ENCODE measurements around the gene GALNT8.

GALNT8 gene, protein sequence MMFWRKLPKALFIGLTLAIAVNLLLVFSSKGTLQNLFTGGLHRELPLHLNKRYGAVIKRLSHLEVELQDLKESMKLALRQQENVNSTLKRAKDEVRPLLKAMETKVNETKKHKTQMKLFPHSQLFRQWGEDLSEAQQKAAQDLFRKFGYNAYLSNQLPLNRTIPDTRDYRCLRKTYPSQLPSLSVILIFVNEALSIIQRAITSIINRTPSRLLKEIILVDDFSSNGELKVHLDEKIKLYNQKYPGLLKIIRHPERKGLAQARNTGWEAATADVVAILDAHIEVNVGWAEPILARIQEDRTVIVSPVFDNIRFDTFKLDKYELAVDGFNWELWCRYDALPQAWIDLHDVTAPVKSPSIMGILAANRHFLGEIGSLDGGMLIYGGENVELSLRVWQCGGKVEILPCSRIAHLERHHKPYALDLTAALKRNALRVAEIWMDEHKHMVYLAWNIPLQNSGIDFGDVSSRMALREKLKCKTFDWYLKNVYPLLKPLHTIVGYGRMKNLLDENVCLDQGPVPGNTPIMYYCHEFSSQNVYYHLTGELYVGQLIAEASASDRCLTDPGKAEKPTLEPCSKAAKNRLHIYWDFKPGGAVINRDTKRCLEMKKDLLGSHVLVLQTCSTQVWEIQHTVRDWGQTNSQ

DNA sequence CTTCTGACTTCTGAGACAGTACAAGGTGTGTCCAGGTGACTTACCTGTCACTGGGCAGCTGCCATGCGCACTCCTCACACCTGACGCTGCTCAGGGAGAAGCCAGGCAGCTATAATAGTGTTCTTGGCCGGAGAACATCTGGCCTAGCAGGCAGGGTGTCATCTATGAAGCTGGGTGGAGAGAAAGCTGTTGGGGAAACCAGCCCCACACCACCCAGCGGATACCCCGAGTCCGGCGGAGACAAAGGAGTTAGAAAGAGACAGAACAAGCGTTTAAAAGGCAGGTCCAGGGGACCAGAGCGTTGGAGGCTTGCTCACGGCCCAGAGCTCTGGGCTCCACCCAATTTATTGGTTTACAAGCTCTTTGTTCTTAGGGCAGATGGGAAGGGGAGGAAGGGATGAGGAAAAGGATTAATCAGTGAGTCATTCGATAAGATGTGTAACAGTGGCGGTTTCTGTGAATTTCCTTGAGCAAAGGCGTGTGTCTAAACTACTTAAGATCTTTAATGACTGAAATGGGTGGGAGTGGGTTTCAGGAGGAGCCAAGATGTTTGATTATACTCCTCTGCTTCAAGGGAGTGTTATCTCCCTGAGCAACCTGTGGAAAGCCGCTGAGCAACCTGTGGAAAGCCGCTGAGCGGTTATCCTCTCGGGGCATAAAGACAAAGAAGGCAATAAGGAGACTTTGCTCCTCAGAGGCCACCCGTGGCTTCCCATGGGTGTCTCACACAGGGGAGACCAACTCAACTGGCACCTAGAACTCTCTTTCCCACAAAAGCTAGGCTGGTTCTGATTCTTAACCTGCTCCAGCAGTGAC lies at the start of gene GALNT8:
Gene GALNT8 (plus strand): TSS at position 580 of the 816 bp plus-strand sequence. CDS start 278 bp downstream, outside the sequence.
- no peaks in the 10 kb centered on the region for H3K27me3 ChIP-seq (ENCODE audit: control insufficient read depth, insufficient read depth, low read length)
- peak within 1 kb of the TSS; percentile 88 for H3K9ac ChIP-seq (ENCODE audit: low read length)
- H3K9me3 ChIP-seq (ENCODE audit: control insufficient read depth, insufficient read depth, low read depth, low read length), result no peaks in the 10 kb centered on the region
- no peaks in the 10 kb centered on the region for H3K36me3 ChIP-seq (ENCODE audit: control insufficient read depth, insufficient read depth, low read length)
- peak within 1 kb of the TSS; percentile 52 for H3K4me3 ChIP-seq (ENCODE audit: low read depth, low read length)
- peaks cover 50% of the 10 kb centered on the region for H3K4me1 ChIP-seq (ENCODE audit: control insufficient read depth, insufficient read depth, low read length)
- peak within 1 kb of the TSS; percentile 90 for H3K27ac ChIP-seq (ENCODE audit: low read depth, low read length)

DNA sequence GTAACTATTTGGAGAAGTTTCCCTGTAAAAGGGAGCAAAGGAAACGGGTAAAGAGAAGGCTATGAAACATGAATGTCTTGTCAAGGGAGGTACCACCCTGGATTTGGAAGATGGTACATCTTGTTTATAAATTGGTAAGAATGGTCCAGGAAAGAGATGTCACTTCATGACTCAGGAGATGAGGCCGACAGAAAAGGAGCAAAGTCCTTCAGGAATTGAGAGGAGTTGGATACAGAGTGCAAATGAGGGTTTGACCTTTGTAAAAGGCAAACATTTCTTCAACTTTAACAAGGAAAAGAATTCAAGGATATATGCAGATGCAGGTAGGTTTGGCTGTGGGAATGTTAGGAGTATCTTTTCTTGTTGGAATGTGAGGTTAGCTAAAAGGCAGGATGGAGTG lies 40.5 kb upstream of the GALNT8 start:
- H3K4me3 ChIP-seq (ENCODE audit: low read depth, low read length), result no peak overlapping the region
- H3K27me3 ChIP-seq (ENCODE audit: control insufficient read depth, insufficient read depth, low read length), result no peaks in the 10 kb centered on the region
- no peak overlapping the region for H3K27ac ChIP-seq (ENCODE audit: low read depth, low read length)
- H3K9me3 ChIP-seq (ENCODE audit: control insufficient read depth, insufficient read depth, low read depth, low read length), result no peaks in the 10 kb centered on the region
- no peak overlapping the region for H3K9ac ChIP-seq (ENCODE audit: low read length)
- H3K36me3 ChIP-seq (ENCODE audit: control insufficient read depth, insufficient read depth, low read length), result peaks cover 31% of the 10 kb centered on the region
- no peaks in the 10 kb centered on the region for H3K4me1 ChIP-seq (ENCODE audit: control insufficient read depth, insufficient read depth, low read length)

DNA sequence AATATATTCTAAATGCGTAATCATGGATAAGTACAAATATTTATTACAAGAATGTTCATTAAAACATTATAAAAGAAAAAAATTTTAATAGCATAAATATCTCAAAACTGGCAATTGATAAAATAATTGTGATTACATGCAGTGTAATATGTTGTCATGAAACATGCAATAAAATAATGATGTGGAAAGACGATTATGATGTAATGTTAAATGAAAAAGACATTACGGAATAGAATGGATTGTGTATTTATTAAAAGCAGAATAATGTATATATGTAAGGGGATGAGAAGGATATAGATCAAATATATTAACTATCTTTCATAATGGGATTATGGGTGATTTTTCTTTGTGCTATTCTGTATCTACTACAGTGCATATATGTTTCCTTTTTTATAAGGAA lies 38.5 kb upstream of the GALNT8 start:
- no peaks in the 10 kb centered on the region for H3K4me1 ChIP-seq (ENCODE audit: control insufficient read depth, insufficient read depth, low read length)
- H3K36me3 ChIP-seq (ENCODE audit: control insufficient read depth, insufficient read depth, low read length), result peaks cover 50% of the 10 kb centered on the region
- H3K27me3 ChIP-seq (ENCODE audit: control insufficient read depth, insufficient read depth, low read length), result no peaks in the 10 kb centered on the region
- no peak overlapping the region for H3K27ac ChIP-seq (ENCODE audit: low read depth, low read length)
- no peak overlapping the region for H3K4me3 ChIP-seq (ENCODE audit: low read depth, low read length)
- no peak overlapping the region for H3K9ac ChIP-seq (ENCODE audit: low read length)
- H3K9me3 ChIP-seq (ENCODE audit: control insufficient read depth, insufficient read depth, low read depth, low read length), result no peaks in the 10 kb centered on the region

DNA sequence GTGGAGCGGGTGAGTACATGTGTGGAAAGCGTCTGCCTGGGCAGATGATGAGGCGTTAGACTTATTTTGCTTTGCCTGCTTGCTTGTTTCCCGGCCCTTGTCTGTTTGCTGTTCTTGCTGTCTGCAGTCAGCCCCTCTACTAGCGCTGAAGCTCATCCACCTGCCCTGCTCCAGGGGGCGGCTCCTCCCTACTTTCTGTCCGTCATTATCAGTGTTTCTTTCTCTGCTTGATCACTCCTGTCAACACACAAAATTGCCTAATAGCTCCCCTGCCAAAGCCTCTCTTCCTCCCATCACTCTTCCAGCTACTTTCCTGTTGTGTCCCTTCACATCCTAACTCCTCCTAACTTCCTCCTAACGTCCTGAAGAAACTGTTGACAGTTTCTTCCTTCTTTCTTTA lies 34.9 kb upstream of the GALNT8 start:
- Histone ChIP-seq H3K27me3 (ENCODE audit: control insufficient read depth, insufficient read depth, low read length) (no peaks in the 10 kb centered on the region), H3K4me3 (ENCODE audit: low read depth, low read length) (no peak overlapping the region), H3K4me1 (ENCODE audit: control insufficient read depth, insufficient read depth, low read length) (no peaks in the 10 kb centered on the region), H3K27ac (ENCODE audit: low read depth, low read length) (no peak overlapping the region), H3K9me3 (ENCODE audit: control insufficient read depth, insufficient read depth, low read depth, low read length) (peaks cover 6% of the 10 kb centered on the region), H3K36me3 (ENCODE audit: control insufficient read depth, insufficient read depth, low read length) (peaks cover 76% of the 10 kb centered on the region), H3K9ac (ENCODE audit: low read length) (no peak overlapping the region)

DNA sequence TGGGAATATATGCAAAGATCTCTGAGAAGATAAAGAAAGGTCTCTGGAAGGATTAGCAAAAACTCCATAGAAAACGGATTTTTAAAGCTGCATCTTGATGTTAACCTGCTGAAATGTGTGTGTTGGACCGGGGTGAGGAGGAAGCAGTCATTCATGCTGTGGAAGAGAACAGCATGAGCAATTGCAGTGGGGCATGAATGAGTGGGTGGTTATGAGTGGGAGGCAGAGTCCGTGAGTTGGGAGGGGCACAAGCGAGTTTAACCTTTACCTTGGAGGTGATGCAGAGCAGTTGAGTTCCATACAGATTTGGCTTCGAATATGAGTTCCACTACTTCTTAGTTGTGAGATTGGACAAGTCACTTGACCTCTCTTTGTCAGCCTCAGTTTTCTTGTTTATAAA lies 29.4 kb upstream of the GALNT8 start:
- Histone ChIP-seq H3K27me3 (ENCODE audit: control insufficient read depth, insufficient read depth, low read length) (no peaks in the 10 kb centered on the region), H3K4me3 (ENCODE audit: low read depth, low read length) (no peak overlapping the region), H3K36me3 (ENCODE audit: control insufficient read depth, insufficient read depth, low read length) (peaks cover 50% of the 10 kb centered on the region), H3K9me3 (ENCODE audit: control insufficient read depth, insufficient read depth, low read depth, low read length) (peaks cover 8% of the 10 kb centered on the region), H3K27ac (ENCODE audit: low read depth, low read length) (no peak overlapping the region), H3K4me1 (ENCODE audit: control insufficient read depth, insufficient read depth, low read length) (no peaks in the 10 kb centered on the region), H3K9ac (ENCODE audit: low read length) (no peak overlapping the region)

DNA sequence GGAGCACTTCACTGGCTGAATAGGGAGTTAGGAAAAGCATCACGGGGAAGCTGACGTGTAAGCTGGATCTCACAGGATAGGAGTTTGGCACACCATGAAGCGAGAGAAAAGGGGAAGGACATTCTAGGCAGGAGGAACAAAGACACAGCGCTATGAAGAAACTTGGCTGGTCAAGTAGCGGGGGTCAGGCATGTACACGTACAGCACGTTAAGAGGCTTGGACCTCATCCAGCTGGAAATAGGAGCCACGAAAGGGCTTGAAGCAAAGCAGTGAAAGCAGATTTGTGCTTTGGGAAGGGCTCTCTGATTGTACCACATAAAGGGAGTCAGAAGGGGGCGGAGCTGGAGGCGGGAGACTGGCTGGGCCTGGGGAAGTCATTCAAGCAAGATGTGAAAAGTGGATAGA lies 19.6 kb upstream of the GALNT8 start:
- H3K4me3 ChIP-seq (ENCODE audit: low read depth, low read length), result no peak overlapping the region
- peaks cover 27% of the 10 kb centered on the region; the same call in 1 of the 2 replicates for H3K36me3 ChIP-seq (ENCODE audit: control insufficient read depth, insufficient read depth, low read length)
- H3K9me3 ChIP-seq (ENCODE audit: control insufficient read depth, insufficient read depth, low read depth, low read length), result no peaks in the 10 kb centered on the region
- 0 out of 2 replicates have a peak, but pooled peaks cover 3% of the 10 kb centered on the region for H3K4me1 ChIP-seq (ENCODE audit: control insufficient read depth, insufficient read depth, low read length)
- H3K27me3 ChIP-seq (ENCODE audit: control insufficient read depth, insufficient read depth, low read length), result no peaks in the 10 kb centered on the region
- no peak overlapping the region for H3K27ac ChIP-seq (ENCODE audit: low read depth, low read length)
- H3K9ac ChIP-seq (ENCODE audit: low read length), result no peak overlapping the region

DNA sequence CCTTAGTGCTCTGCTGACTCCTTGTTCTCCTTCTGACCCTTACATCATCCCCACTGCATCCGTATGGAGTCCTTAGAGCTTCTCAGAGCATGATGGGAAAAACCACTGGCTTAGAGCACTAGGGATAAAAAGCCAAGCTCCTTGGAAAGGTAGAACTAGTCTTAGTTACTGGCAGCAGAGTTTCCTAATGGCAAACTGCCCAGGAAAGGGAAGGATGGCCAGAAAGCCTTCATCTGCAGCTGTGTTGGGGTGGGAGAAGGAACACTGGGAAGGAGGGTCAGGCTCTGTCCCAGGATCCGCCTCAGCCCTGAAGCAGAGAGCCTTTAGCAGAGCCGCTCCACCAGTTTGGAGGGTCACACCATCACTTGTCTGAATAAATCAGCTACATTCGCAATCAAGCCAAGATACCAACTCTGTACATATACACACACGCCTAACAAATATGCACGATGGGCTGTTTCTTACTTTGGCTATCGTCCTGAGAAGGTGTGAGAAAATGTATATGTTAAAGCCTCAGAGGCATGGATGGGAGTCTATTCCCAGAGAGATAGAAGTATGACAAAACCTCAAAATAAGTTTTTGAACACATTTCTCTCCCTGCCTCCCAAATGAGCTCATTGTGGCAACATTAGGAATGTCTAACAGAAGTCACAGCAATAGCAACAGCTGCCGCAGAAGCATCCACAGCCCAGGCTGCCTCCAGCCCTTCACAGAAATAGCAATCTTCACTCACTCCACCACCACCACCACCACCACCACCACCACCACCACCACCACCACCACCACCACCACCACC lies 18.6 kb upstream of the GALNT8 start:
- Histone ChIP-seq H3K9me3 (ENCODE audit: control insufficient read depth, insufficient read depth, low read depth, low read length) (no peaks in the 10 kb centered on the region), H3K9ac (ENCODE audit: low read length) (no peak overlapping the region), H3K27me3 (ENCODE audit: control insufficient read depth, insufficient read depth, low read length) (no peaks in the 10 kb centered on the region), H3K4me3 (ENCODE audit: low read depth, low read length) (no peak overlapping the region), H3K36me3 (ENCODE audit: control insufficient read depth, insufficient read depth, low read length) (peaks cover 19% of the 10 kb centered on the region; the same call in 1 of the 2 replicates), H3K27ac (ENCODE audit: low read depth, low read length) (no peak overlapping the region), H3K4me1 (ENCODE audit: control insufficient read depth, insufficient read depth, low read length) (0 out of 2 replicates have a peak, but pooled peaks cover 3% of the 10 kb centered on the region)

DNA sequence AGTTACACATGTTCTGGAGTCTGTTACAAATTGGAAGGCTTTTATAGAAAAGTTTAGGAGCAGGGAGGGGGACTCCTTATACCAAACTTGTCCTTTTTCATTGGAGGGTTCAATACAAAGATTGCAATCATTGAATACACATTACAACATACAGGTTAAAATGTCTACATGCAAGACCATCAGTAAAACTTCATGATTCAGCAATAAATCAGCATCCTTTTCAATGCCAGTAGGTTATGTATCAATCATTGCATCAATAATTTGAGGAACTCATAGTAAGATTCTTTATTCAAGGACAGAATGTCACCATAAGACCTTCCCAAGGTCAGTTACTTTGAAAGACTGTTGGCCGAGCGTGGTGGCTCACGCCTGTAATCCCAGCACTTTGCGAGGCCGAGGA lies 16.5 kb upstream of the GALNT8 start:
- H3K9me3 ChIP-seq (ENCODE audit: control insufficient read depth, insufficient read depth, low read depth, low read length), result no peaks in the 10 kb centered on the region

DNA sequence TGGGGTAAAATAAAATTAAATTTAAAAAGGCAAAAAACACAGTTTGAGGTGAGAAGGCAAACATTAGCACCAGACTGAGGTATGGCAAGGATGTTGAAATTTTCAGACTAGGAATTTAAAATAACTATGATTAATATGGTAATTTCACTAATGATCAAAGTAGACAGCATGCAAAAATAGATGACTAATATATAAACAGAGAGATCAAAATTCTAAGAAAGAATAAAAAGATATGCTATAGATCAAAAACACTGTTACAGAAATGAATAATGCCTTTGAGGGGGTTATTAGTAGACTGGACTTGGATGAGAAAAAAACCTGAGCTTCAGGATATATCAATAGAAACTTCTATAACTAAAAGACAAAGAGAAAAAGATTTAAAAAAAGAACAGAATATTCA lies 14.4 kb upstream of the GALNT8 start:
- Histone ChIP-seq H3K27ac (ENCODE audit: low read depth, low read length) (no peak overlapping the region), H3K9ac (ENCODE audit: low read length) (no peak overlapping the region), H3K9me3 (ENCODE audit: control insufficient read depth, insufficient read depth, low read depth, low read length) (no peaks in the 10 kb centered on the region), H3K4me1 (ENCODE audit: control insufficient read depth, insufficient read depth, low read length) (0 out of 2 replicates have a peak, but pooled peaks cover 6% of the 10 kb centered on the region), H3K36me3 (ENCODE audit: control insufficient read depth, insufficient read depth, low read length) (peaks cover 6% of the 10 kb centered on the region; the same call in 1 of the 2 replicates), H3K4me3 (ENCODE audit: low read depth, low read length) (no peak overlapping the region), H3K27me3 (ENCODE audit: control insufficient read depth, insufficient read depth, low read length) (no peaks in the 10 kb centered on the region)

More for the DNA sequence above, 16.5 kb upstream of the GALNT8 start:
- Histone ChIP-seq H3K36me3 (ENCODE audit: control insufficient read depth, insufficient read depth, low read length) (peaks cover 10% of the 10 kb centered on the region; the same call in 1 of the 2 replicates), H3K4me3 (ENCODE audit: low read depth, low read length) (no peak overlapping the region), H3K27ac (ENCODE audit: low read depth, low read length) (no peak overlapping the region), H3K4me1 (ENCODE audit: control insufficient read depth, insufficient read depth, low read length) (0 out of 2 replicates have a peak, but pooled peaks cover 9% of the 10 kb centered on the region), H3K9ac (ENCODE audit: low read length) (no peak overlapping the region), H3K27me3 (ENCODE audit: control insufficient read depth, insufficient read depth, low read length) (no peaks in the 10 kb centered on the region)

DNA sequence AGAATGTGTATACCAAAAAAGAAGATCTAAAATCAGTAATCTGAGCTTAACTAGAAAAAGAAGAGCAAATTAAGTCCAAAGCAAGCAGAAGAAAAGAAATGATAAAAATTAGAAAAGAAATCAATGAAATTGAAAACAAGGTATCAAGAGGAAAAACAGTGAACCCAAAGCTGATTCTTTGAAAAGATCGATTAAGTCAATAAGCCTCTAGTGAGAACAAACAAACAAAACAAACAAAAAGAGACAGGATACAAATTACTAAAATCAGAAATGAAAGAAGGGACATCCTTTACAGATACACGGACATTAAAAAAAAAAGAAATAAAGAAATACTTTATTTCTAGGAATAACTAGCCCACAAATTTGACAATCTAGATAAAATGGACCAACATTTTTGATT lies 12.9 kb upstream of the GALNT8 start:
- H3K4me1 ChIP-seq (ENCODE audit: control insufficient read depth, insufficient read depth, low read length), result 0 out of 2 replicates have a peak, but pooled peaks cover 6% of the 10 kb centered on the region
- peaks cover 3% of the 10 kb centered on the region; the same call in 1 of the 2 replicates for H3K36me3 ChIP-seq (ENCODE audit: control insufficient read depth, insufficient read depth, low read length)
- no peak overlapping the region for H3K9ac ChIP-seq (ENCODE audit: low read length)

More for the DNA sequence above, 12.9 kb upstream of the GALNT8 start:
- Histone ChIP-seq H3K27me3 (ENCODE audit: control insufficient read depth, insufficient read depth, low read length) (no peaks in the 10 kb centered on the region), H3K27ac (ENCODE audit: low read depth, low read length) (no peak overlapping the region), H3K4me3 (ENCODE audit: low read depth, low read length) (no peak overlapping the region), H3K9me3 (ENCODE audit: control insufficient read depth, insufficient read depth, low read depth, low read length) (no peaks in the 10 kb centered on the region)
